Measurements from ENCODE around the gene GPC5.

DNA sequence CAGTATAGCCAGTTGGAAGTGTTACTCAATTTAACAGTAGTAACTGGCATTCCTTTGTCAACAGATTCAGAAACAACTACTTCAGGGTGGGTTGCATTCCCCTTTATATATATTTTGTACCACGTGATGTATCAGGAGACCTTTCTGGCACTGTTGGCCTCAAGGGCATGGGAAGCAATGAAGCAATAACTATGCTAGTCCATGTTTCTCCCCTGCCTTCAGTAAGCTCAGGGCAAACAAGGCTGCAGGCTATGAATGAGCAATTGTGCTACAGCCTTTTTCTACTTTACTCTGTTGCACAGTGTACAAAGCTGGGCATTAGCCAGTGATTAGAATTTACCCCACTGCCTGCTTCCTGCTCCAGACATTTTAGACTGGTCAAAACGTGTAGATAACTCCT is 348.8 kb downstream of the GPC5 start:
- TF ChIP-seq, protein P1, sequence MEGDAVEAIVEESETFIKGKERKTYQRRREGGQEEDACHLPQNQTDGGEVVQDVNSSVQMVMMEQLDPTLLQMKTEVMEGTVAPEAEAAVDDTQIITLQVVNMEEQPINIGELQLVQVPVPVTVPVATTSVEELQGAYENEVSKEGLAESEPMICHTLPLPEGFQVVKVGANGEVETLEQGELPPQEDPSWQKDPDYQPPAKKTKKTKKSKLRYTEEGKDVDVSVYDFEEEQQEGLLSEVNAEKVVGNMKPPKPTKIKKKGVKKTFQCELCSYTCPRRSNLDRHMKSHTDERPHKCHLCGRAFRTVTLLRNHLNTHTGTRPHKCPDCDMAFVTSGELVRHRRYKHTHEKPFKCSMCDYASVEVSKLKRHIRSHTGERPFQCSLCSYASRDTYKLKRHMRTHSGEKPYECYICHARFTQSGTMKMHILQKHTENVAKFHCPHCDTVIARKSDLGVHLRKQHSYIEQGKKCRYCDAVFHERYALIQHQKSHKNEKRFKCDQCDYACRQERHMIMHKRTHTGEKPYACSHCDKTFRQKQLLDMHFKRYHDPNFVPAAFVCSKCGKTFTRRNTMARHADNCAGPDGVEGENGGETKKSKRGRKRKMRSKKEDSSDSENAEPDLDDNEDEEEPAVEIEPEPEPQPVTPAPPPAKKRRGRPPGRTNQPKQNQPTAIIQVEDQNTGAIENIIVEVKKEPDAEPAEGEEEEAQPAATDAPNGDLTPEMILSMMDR (IDR thresholded peaks at IDR 0.05), result no peak
- TF ChIP-seq EZH2 (IDR thresholded peaks at IDR 0.05), result no peak
- TF ChIP-seq EZH2phosphoT487 (IDR thresholded peaks at IDR 0.05), result no peak
